Measurements from ENCODE around the gene TUBB6.

- TF ChIP-seq EZH2 (IDR thresholded peaks at IDR 0.05; ENCODE audit: borderline replicate concordance, insufficient read depth, low read depth, low read length, poor library complexity, severe bottlenecking) (no peak), CTCF (IDR thresholded peaks at IDR 0.05) (no peak)
Observed at GRCh38 chr18:12296087-12296403, 12.0 kb upstream of the TUBB6 start.
